Ovary (tissue), 3 donors: Measurements from ENCODE around the gene VSIG4.

Experiments
- CTCF ChIP-seq, 3 donors: fragments of 450-650 bp in 2 of 3; fragments of 200-600 bp in 1 of 3; IDR thresholded peaks; one replicate each; pipeline versions ENCODE4 v1.5.1 to v1.8.0; 2016 to 2022; ENCODE audit warnings: antibody characterized with exemption in 3 of 3, mild to moderate bottlenecking in 1 of 3
- EP300 ChIP-seq: sonication (generic); formaldehyde crosslinking; IDR thresholded peaks from one replicate; pipeline ENCODE4 v1.6.1; 2017; ENCODE audit warnings: antibody characterized with exemption
- POLR2A ChIP-seq: fragments of 450-650 bp; IDR thresholded peaks from one replicate; pipeline ENCODE4 v1.6.1; 2017; ENCODE audit warnings: antibody characterized with exemption, mild to moderate bottlenecking, moderate library complexity
- donor health status: DM: no; HTN: no; CAD: no.

- TF ChIP-seq EP300 (no peak), POLR2A (no peak), CTCF (IDR thresholded peaks at IDR 0.05) (no peak)
These were observed 45.1 kb downstream of the VSIG4 start for GRCh38 chrX:65994519-65995506.
